ENCODE results near the gene LTBP1.
"Not testable (repeated sequence)": the region's sequence is repeated elsewhere in the genome, so short reads cannot be mapped to it uniquely, and the experiment has no call there.

LTBP1 gene

DNA sequence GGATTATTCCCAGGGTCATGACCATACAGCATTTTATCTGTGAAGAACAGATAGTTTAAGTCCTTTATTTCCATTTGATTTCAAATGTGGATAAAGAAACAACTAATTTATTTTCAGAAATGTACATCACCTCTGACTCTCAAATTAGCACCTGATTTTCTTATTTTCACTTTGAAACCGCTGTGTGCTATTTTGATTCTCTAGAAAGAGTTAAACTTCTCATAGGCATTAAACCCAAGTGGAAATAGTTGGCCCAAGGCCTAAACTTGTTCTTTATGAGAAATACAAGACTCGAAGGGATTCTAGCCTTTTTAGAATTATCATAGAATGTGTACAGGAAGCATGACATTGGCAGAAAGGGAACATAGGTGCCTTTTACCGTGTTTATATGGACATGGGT lies 41.5 kb upstream of the LTBP1 start:
- H3K4me3 ChIP-seq (ENCODE audit: low read length), result no peak overlapping the region
- TF ChIP-seq, protein P1, sequence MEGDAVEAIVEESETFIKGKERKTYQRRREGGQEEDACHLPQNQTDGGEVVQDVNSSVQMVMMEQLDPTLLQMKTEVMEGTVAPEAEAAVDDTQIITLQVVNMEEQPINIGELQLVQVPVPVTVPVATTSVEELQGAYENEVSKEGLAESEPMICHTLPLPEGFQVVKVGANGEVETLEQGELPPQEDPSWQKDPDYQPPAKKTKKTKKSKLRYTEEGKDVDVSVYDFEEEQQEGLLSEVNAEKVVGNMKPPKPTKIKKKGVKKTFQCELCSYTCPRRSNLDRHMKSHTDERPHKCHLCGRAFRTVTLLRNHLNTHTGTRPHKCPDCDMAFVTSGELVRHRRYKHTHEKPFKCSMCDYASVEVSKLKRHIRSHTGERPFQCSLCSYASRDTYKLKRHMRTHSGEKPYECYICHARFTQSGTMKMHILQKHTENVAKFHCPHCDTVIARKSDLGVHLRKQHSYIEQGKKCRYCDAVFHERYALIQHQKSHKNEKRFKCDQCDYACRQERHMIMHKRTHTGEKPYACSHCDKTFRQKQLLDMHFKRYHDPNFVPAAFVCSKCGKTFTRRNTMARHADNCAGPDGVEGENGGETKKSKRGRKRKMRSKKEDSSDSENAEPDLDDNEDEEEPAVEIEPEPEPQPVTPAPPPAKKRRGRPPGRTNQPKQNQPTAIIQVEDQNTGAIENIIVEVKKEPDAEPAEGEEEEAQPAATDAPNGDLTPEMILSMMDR (conservative IDR thresholded peaks at IDR 0.05; ENCODE audit: low read depth, low read length), result no peak
- DNase-seq (ENCODE audit: low read depth), result no peak

DNA sequence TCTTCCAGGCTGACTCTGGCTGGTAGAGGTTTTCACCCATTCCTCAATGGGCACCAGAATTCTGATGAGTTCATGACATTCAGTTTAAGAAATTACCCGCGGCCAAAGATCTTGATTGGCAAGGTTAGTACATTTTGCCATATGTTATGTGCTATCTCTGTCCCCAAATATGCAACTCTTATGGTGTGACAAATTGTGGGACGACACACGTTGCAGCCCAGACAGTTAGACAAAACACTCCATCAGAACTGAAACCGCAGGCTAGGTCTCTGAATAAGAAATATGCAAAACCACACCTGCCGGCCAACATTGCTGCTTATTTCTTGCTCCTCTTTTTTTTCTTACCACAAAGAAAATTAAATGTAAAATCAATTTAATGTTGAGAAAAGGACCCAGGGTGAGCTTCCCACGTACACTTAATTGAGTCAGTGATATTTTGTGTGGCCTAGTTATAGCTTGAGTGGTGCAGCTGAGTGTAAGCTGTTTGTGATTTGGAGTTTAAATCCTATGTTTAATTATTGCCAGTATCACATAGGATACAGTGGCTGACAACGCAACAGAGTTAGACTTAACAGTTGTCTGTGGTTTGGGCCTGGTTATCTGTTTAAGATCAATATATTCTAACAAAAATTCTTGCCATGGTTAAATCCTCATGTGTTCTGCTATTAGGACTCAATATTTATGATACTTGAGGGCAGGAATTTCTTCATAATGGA lies 35.7 kb upstream of the LTBP1 start:
- TF ChIP-seq, protein P1 (conservative IDR thresholded peaks at IDR 0.05; ENCODE audit: low read depth, low read length), result no peak
- DNase-seq (ENCODE audit: low read depth), result no peak
- H3K4me3 ChIP-seq (ENCODE audit: low read length), result no peak overlapping the region

DNA sequence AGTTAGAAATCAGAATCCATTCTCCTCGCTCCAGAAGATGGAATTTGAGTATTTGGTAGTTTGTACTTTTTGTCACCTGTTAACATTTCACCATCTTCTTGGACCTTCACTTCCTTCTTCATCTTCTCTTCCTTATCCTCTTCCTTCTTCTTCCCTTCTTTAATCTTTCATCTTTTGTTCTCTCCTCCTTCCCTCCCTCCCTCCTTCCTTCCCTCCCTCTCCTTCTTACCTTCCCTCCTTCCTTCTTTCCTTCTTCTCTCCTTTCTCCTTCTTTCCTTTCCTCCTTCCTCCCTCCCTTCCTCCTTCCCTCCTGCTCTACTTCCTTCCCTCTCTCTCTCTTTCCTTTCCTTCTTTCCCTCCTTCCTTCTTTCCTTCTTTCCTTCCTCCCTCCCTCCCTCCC lies 31.1 kb upstream of the LTBP1 start:
- no peak for DNase-seq (ENCODE audit: low read depth)
- TF ChIP-seq, protein P1 (conservative IDR thresholded peaks at IDR 0.05; ENCODE audit: low read depth, low read length), result no peak

DNA sequence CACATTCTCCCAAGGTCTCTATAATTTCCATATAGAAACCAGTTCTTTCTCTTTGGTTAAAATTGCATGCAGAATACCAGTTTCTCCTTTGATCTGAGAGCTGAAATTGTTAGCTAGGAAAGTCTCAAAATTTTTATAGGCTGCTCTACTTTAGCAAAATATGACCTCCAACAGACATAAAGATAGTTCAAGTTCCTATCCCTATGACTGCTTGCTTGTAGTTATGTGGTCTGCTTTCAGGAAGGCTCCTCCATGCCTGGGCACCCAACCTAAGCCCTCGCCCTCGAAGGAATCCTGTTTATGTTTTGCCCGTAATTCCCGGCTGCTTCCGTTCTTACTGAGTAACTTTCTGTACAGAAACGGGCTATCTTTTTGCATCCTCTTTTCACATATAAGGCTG lies 28.0 kb upstream of the LTBP1 start:
- TF ChIP-seq, protein P1 (conservative IDR thresholded peaks at IDR 0.05; ENCODE audit: low read depth, low read length), result no peak
- no peak overlapping the region for H3K4me3 ChIP-seq (ENCODE audit: low read length)
- no peak for DNase-seq (ENCODE audit: low read depth)

More for the DNA sequence above, 31.1 kb upstream of the LTBP1 start:
- H3K4me3 ChIP-seq (ENCODE audit: low read length), result no peak overlapping the region

DNA sequence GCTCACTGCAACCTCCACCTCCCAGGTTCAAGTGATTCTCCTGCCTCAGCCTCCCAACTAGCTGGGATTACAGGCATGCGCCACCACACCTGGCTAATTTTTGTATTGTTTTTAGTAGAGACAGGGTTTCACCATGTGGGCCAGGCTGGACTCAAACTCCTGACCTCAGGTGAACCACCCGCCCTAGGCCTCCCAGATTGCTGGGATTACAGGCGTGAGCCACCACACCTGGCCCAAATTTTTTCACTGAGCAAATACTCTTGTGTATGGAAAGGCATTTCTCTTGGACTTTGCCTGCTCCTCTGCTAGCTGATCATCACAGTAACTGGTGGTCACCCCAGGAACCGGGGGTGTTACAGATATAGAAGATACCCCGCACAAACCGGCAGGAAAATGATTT lies 26.9 kb upstream of the LTBP1 start:
- not testable (repeated sequence) for H3K4me3 ChIP-seq (ENCODE audit: low read length)

DNA sequence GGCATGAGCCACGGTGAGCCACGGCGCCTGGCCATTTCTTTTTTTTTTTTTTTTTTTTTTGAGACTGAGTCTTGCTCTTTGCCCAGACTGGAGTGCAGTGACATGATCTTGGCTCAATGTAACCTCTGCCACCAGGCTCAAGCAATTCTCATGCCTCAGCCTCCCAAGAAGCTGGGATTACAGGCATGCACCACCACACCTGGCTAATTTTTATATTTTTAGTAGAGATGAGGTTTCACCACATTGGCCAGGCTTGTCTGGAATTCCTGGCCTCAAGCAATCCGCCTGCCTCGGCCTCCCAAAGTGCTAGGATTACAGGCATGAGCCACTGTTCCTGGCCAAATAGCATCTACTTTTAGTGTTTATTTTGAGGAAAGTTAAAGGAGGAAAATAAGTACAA lies 25.3 kb upstream of the LTBP1 start:
- not testable (repeated sequence) for DNase-seq (ENCODE audit: low read depth)

More for the DNA sequence above, 26.9 kb upstream of the LTBP1 start:
- DNase-seq (ENCODE audit: low read depth), result not testable (repeated sequence)

DNA sequence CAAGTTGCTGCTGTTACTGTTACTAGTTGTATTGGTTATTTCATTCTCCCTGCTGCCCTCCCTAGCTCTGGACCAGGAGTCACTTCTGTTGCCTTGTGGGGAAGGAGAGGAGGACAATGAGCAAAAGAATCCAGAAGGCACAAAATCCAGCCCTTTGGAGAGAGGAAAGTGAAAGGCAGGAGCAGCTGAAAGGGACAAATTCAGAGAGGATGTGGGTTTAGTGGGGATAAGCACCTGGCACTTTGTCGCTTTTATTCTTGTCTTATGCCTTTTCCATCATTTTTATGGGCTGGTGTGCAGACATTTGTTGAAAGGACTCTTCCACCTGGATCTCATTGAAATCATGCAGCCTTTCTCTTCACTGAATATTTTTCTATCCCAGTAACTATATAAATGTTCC lies 24.3 kb upstream of the LTBP1 start:
- TF ChIP-seq, protein P1 (conservative IDR thresholded peaks at IDR 0.05; ENCODE audit: low read depth, low read length), result no peak
- H3K4me3 ChIP-seq (ENCODE audit: low read length), result no peak overlapping the region
- no peak for DNase-seq (ENCODE audit: low read depth)

More for the DNA sequence above, 25.3 kb upstream of the LTBP1 start:
- H3K4me3 ChIP-seq (ENCODE audit: low read length), result not testable (repeated sequence)

DNA sequence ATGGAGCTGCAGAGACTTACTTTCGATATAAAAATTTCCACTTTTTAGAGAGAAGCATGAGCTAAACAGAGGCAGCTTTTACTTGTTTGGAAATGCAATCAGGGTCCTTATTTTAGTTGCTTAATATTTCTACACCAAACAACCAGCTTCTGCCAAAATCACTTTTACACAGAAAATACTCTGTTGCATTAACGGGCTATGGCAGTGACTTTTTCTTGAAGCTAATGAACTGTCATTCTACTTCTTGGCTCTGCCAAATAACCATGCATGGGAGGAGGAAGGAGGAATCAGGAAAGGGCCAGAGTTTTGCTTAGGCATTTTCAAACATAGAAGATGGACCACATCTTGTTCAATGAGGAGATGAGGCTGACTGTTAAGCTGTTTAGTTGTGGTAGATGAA lies 23.6 kb upstream of the LTBP1 start:
- no peak overlapping the region for H3K4me3 ChIP-seq (ENCODE audit: low read length)
- TF ChIP-seq, protein P1 (conservative IDR thresholded peaks at IDR 0.05; ENCODE audit: low read depth, low read length), result no peak
- DNase-seq (ENCODE audit: low read depth), result no peak
